GM10266 (cell line): ENCODE data around the gene ZKSCAN8.

ENCODE experiments used
- DNase-seq: peaks from one replicate; pipeline ENCODE4 v3.0.0; 2012; ENCODE audit errors: extremely low spot score
- TF ChIP-seq, protein P1 (sequence below): IDR thresholded peaks from 2 replicates; pipeline ENCODE4 v1.5.1; 2012; ENCODE audit warnings: mild to moderate bottlenecking, low read depth; ENCODE audit not compliant: control insufficient read depth, insufficient read depth; ENCODE audit errors: missing control alignments

The ZKSCAN8 gene

DNA sequence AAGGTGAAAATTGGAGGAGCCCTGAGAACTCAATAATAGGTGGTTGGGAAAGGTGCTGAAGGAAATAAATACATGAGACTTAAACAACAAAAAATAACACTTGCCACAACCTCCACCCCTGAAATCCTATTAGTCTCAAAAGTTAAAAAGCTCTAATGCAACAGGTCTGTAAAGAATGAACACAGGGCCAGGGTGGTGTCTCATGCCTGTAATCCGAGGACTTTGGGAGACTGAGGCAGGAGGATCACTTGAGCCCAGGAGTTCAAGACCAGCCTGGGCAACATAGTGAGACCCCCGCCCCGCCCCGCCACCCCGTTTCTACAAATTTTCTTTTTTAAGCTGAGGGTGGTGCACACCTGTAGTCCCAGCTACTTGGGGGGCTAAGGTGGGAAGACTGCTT is 1.1 kb upstream of the ZKSCAN8 start:
- TF ChIP-seq, protein P1, sequence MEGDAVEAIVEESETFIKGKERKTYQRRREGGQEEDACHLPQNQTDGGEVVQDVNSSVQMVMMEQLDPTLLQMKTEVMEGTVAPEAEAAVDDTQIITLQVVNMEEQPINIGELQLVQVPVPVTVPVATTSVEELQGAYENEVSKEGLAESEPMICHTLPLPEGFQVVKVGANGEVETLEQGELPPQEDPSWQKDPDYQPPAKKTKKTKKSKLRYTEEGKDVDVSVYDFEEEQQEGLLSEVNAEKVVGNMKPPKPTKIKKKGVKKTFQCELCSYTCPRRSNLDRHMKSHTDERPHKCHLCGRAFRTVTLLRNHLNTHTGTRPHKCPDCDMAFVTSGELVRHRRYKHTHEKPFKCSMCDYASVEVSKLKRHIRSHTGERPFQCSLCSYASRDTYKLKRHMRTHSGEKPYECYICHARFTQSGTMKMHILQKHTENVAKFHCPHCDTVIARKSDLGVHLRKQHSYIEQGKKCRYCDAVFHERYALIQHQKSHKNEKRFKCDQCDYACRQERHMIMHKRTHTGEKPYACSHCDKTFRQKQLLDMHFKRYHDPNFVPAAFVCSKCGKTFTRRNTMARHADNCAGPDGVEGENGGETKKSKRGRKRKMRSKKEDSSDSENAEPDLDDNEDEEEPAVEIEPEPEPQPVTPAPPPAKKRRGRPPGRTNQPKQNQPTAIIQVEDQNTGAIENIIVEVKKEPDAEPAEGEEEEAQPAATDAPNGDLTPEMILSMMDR: no peak

DNA sequence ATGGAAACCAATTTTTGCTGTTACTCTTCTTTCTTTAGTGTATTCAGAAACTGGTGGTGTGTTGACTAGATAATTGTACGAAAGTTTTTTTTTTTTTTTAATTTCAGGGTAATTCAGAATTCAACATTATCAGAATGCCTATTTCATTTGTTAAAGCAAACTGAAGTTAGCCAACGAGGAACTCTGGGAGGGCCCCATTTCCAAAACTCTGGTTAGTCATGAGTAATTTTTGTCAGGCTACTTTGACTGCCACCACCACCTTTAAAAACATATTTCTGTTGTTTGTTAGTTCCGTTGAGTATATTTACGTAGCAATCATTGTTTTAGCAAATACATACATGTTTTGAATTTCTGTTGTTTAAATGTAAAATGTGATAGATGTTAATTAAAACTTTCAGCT is 763 bp downstream of the ZKSCAN8 start:
- no peak for DNase-seq
- TF ChIP-seq, protein P1: no peak

More for the DNA sequence above, 1.1 kb upstream of the ZKSCAN8 start:
- DNase-seq: no peak

DNA sequence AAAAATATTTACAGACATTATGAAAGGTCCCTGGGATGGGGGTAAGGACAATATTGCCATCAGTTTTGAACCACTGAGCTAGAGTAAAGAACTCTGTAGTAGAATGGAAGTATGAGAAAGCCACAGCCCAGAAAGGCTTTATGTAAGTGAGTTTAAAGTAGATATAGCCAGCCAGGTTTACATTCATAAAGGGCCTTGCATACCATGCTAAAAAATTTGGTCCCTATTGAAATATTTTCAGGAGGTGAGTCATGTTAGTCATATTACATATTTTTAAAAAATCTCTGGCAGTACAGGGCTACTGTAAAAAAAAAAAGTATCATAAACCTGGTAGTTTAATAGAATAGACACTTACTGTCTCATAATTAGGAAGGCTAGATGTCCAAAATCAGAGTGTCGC is 3.5 kb downstream of the ZKSCAN8 start:
- no peak for DNase-seq
- TF ChIP-seq, protein P1: no peak

DNA sequence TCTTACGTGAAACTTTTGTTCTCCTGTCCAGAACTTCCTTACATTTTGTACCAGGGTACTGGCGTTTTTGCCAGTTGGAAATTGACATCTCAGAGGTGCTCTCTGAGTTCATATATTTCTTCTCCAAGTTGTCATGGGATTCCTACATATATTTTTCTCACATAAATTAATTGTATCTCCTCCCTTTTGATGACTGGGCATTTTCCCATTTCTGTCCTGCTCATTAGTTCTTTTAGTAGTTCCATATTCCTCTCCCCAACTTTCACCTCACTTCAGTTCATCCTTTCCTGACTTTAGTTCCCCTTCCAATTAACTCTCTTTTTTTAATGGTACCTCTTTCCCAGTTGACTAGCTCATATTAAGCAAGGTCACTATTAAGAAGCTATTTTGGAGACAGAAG is 10.8 kb downstream of the ZKSCAN8 start:
- TF ChIP-seq, protein P1: no peak
- no peak for DNase-seq

DNA sequence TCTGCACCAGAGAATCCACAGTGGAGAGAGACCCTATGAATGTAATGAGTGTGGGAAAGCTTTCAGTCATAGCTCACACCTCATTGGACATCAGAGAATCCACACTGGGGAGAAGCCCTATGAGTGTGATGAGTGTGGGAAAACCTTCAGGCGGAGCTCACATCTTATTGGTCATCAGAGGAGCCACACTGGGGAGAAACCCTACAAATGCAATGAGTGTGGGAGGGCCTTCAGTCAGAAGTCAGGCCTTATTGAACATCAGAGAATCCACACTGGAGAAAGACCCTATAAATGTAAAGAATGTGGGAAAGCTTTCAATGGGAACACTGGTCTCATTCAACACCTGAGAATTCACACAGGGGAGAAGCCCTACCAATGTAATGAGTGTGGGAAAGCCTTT is 11.9 kb downstream of the ZKSCAN8 start:
- TF ChIP-seq, protein P1: no peak
- DNase-seq: no peak

DNA sequence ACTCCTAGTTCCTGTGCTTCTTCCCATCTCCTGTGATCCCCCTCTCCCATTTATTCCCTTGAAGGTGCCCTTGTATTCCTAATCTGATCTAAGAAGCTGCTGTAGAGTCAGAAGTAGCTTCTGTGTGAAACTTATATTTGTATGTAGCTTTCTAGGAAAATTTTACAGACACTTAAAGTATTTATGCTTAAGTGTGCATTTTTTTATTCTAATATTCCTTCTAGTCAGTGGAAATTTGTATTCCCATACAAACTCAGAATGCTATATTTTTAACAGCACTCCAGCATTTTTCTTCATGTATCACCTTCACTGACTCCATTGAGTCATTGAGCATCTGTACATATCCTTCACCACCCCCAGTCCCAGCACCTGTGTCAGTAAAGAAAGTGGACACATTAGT is 12.7 kb downstream of the ZKSCAN8 start:
- TF ChIP-seq, protein P1: no peak
- DNase-seq: no peak

DNA sequence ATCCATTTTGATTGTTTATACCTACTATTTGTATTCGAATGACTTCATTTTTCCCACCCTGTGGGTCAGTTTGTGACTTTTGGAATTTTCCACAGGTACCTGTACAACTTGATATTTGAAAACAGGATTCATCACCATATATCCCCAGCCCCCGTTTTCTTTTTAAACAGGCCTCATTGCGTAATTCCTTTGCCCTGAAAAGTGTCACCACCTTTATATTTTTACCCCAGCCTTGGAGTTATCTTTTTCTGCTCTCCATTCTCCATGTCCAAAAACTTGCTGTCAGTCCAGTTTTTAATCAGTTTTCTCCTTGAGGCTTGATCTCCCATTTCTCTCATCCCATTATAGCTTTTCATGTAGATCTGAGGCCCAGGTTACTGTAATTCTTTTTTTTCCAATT is 16.6 kb downstream of the ZKSCAN8 start:
- TF ChIP-seq, protein P1: no peak
- no peak for DNase-seq
